HepG2 (cell line): Measurements from ENCODE around the gene NPFFR1. TPM values are rescaled to one million over a fixed set of nuclear protein-coding genes. Genes with fewer than 3 reads are reported as not detected.
A peak's percentile ranks its signal among the peaks of the same experiment; 100 is the strongest.

Source experiments
- ATAC-seq: fragments of 200-7000 bp; cut with Tn5 transposase; 3 replicates; pipeline ENCODE4 v1.9.1; 2020; ENCODE audit warnings: mild to moderate bottlenecking, moderate library complexity
- BruUV-seq: library from RNA; stranded (reverse); fragments of 400-500 nt; replicated peaks from 2 replicates; lab custom pipeline; 2021; lab: Mats Ljungman, UMichigan
- CTCF ChIA-PET: fragments of 300-600 bp; formaldehyde crosslinking; extraction: SDS; loops from one replicate; lab custom pipeline; 2021; ENCODE audit warnings: low total read pairs, inconsistent platforms, low intra/inter-chr PET ratio; lab: Yijun Ruan, JAX
- POLR2A ChIA-PET: fragments of 350-600 bp; sonication (Branson Sonifier 250); formaldehyde crosslinking; loops from one replicate; lab custom pipeline; 2020; ENCODE audit warnings: antibody characterized with exemption, inconsistent platforms; lab: Yijun Ruan, JAX
- DNase-seq: peaks from one replicate; pipeline ENCODE4 v3.0.0-alpha.2; 2015; ENCODE audit warnings: low spot score
- FAIRE-seq: peaks from 3 replicates; lab custom pipeline; 2011; peaks lifted over from hg19 to GRCh38; lab: Jason Lieb, UNC
- H2AFZ ChIP-seq: one replicate; pipeline ENCODE4 v1.6.1; 2011; ENCODE audit warnings: low read length, inconsistent platforms
- H3K27ac ChIP-seq: fragments of 300-600 bp; 3 replicates; pipeline ENCODE4 v1.8.0; 2011; ENCODE audit warnings: mixed run types, mild to moderate bottlenecking, mixed read lengths, low read length, inconsistent platforms; ENCODE audit not compliant: insufficient read depth; ENCODE audit errors: extremely low read length
- H3K27me3 ChIP-seq, 2 experiments: fragments of 200-600 bp in 1 of 2; 2 replicates in 1 of 2; 3 replicates in 1 of 2; pipeline versions ENCODE4 v1.6.0 to v1.8.0; 2011; ENCODE audit warnings: low read length in 2 of 2, mild to moderate bottlenecking in 2 of 2, moderate library complexity in 2 of 2, inconsistent platforms in 1 of 2; ENCODE audit not compliant: insufficient read depth in 2 of 2, control insufficient read depth in 1 of 2
- H3K36me3 ChIP-seq, 2 experiments: fragments of 200-600 bp in 1 of 2; replicated peaks in 1 of 2; 2 replicates in 1 of 2; 3 replicates in 1 of 2; pipeline versions ENCODE4 v1.5.1 to v1.8.0; 2011; ENCODE audit warnings: low read length in 2 of 2, inconsistent platforms in 1 of 2; ENCODE audit not compliant: insufficient read depth in 2 of 2, control insufficient read depth in 1 of 2
- H3K4me1 ChIP-seq: 2 replicates; pipeline ENCODE4 v1.5.1; 2012; ENCODE audit warnings: low read length, inconsistent platforms; ENCODE audit not compliant: insufficient read depth
- H3K4me2 ChIP-seq: 2 replicates; pipeline ENCODE4 v1.6.0; 2011; ENCODE audit warnings: low read depth, low read length, inconsistent platforms
- H3K4me3 ChIP-seq, 3 experiments: fragments of 200-600 bp in 1 of 3; sonication (generic), shearing (Covaris generic) in 1 of 3; replicated peaks in 1 of 3; 2 replicates each; pipeline ENCODE4 v1.5.1; 2011 to 2016; ENCODE audit warnings: low read length in 3 of 3, inconsistent platforms in 2 of 3, low read depth in 2 of 3, mild to moderate bottlenecking in 2 of 3, control low read depth in 1 of 3, mixed read lengths in 1 of 3; ENCODE audit not compliant: insufficient read depth in 1 of 3
- H3K79me2 ChIP-seq: one replicate; pipeline ENCODE4 v1.6.1; 2011; ENCODE audit warnings: low read length, inconsistent platforms; ENCODE audit not compliant: insufficient read depth
- H3K9ac ChIP-seq: 2 replicates; pipeline ENCODE4 v1.6.0; 2011; ENCODE audit warnings: mild to moderate bottlenecking, low read depth, low read length, inconsistent platforms; ENCODE audit not compliant: insufficient read depth
- H3K9me3 ChIP-seq: 2 replicates; pipeline ENCODE4 v1.5.1; 2012; ENCODE audit warnings: mild to moderate bottlenecking, low read length
- H4K20me1 ChIP-seq: 2 replicates; pipeline ENCODE4 v1.6.0; 2011; ENCODE audit warnings: inconsistent platforms, mild to moderate bottlenecking, low read length, moderate library complexity; ENCODE audit not compliant: insufficient read depth
- BCL3 ChIP-seq: sonication (generic); formaldehyde crosslinking; IDR thresholded peaks from 2 replicates; pipeline ENCODE4 v1.5.1; 2020; ENCODE audit warnings: mild to moderate bottlenecking, missing genetic modification reagents, moderate library complexity
- CERS6 ChIP-seq: sonication (generic); formaldehyde crosslinking; IDR thresholded peaks from 2 replicates; pipeline ENCODE4 v1.5.0; 2020; ENCODE audit warnings: missing genetic modification reagents
- HIC2 ChIP-seq: sonication (generic); formaldehyde crosslinking; IDR thresholded peaks from 2 replicates; pipeline ENCODE4 v1.9.0; 2022; ENCODE audit warnings: low read depth, missing genetic modification reagents
- HNF4A ChIP-seq: sonication (generic); formaldehyde crosslinking; IDR thresholded peaks from 2 replicates; pipeline ENCODE4 v1.4.0; 2020; ENCODE audit warnings: missing genetic modification reagents
- HOXA5 ChIP-seq: sonication (generic); formaldehyde crosslinking; IDR thresholded peaks from 2 replicates; pipeline ENCODE4 v1.4.0; 2020; ENCODE audit warnings: missing genetic modification reagents
- ISL2 ChIP-seq: sonication (generic); formaldehyde crosslinking; IDR thresholded peaks from 2 replicates; pipeline ENCODE4 v1.5.0; 2020; ENCODE audit warnings: missing genetic modification reagents
- MAF1 ChIP-seq: sonication (generic); formaldehyde crosslinking; IDR thresholded peaks from 2 replicates; pipeline ENCODE4 v1.5.0; 2020; ENCODE audit warnings: missing genetic modification reagents, borderline replicate concordance
- MBNL3 ChIP-seq: fragments of 250-450 bp; sonication (Bioruptor Pico); conservative IDR thresholded peaks from 2 replicates; pipeline ENCODE4 v1.8.0; 2022; ENCODE audit warnings: mild to moderate bottlenecking, inconsistent platforms
- SMARCC2 ChIP-seq: fragments of 450-650 bp; IDR thresholded peaks from 2 replicates; pipeline ENCODE4 v1.6.1; 2017; ENCODE audit warnings: antibody characterized with exemption, mild to moderate bottlenecking
- ZBTB33 ChIP-seq: sonication (generic); formaldehyde crosslinking; IDR thresholded peaks from 2 replicates; pipeline ENCODE4 v1.4.0; 2020; ENCODE audit warnings: missing genetic modification reagents
- ZNF550 ChIP-seq: sonication (generic); formaldehyde crosslinking; IDR thresholded peaks from 2 replicates; pipeline ENCODE4 v1.4.0; 2020; ENCODE audit warnings: mild to moderate bottlenecking, missing genetic modification reagents, borderline replicate concordance
- ZNF800 ChIP-seq: sonication (generic); formaldehyde crosslinking; IDR thresholded peaks from 2 replicates; pipeline ENCODE4 v1.4.0; 2020; ENCODE audit warnings: missing genetic modification reagents
- ZSCAN30 ChIP-seq: sonication (generic); formaldehyde crosslinking; IDR thresholded peaks from 2 replicates; pipeline ENCODE4 v1.5.0; 2020; ENCODE audit warnings: mild to moderate bottlenecking, missing genetic modification reagents
- WGBS: methylation state at CpG from one replicate; pipeline ENCODE4 v1.1.6; 2017; ENCODE audit warnings: low lambda C conversion rate; 5-methylcytosine and 5-hydroxymethylcytosine counted together
- in situ Hi-C: cut with HindIII; loops from 2 replicates; pipeline ENCODE4 v1.10.0; 2017; ENCODE audit warnings: low pct_unique_long_range_greater_than_20kb; ENCODE audit not compliant: extremely low pct_ligation_motif_present
- intact Hi-C: fragments of 100-400 bp; cut with micrococcal nuclease; formaldehyde crosslinking; loops from one replicate; pipeline ENCODE4 v1.10.0; 2022; ENCODE audit not compliant: unreplicated experiment
- polyA plus RNA-seq, 8 experiments: library from polyadenylated mRNA; depleted of rRNA in 3 of 8; stranded (reverse) in 7 of 8; unstranded in 1 of 8; fragments of >200 nt; fragmentation: Illumina TruSeq in 4 of 8; extraction: Trizol in 4 of 8; gene quantifications; 2 replicates each; pipeline versions ENCODE4 v1.2.1 to v1.2.3, GENCODE V29; 2011 to 2016; ENCODE audit warnings: low read depth in 4 of 8, missing spikeins in 1 of 8, mixed read lengths in 1 of 8; ENCODE audit not compliant: insufficient read depth in 1 of 8
- total RNA-seq, 5 experiments: library from RNA; depleted of rRNA; stranded (reverse); fragments of >200 nt; fragmentation: Illumina TruSeq; extraction: Trizol; gene quantifications; 2 replicates each; pipeline ENCODE4 v1.2.3, GENCODE V29; 2016; ENCODE audit warnings: low read depth in 1 of 5

NPFFR1 gene
- total and polyA plus RNA-seq, 2 of the 13 experiments (the other 11 are each of a cell fraction or from before 2014, with no cell fraction given) = under 0.01 TPM; not detected in 1

- TF ChIP-seq ZBTB33 (CRISPR knock-in tag) = peak; percentile 79
Measured at GRCh38 chr10:70267161-70267933, 16.5 kb downstream of the NPFFR1 start (continued).

GRCh38 chr10:70266701-70267100 is 17.1 kb downstream of the NPFFR1 start:
- no peak overlapping the region for H3K4me2 ChIP-seq
- intact Hi-C loops (no loop called here), in situ Hi-C loops (no loop called here)

More at GRCh38 chr10:70266701-70267100, 17.1 kb downstream of the NPFFR1 start:
- POLR2A ChIA-PET = no interaction called here
- no peak for DNase-seq
- TF ChIP-seq ZNF800 (CRISPR knock-in tag) (no peak), HIC2 (CRISPR knock-in tag) (no peak), SMARCC2 (no peak), CERS6 (CRISPR knock-in tag) (no peak), MBNL3 (CRISPR knock-in tag) (no peak), BCL3 (CRISPR knock-in tag) (no peak), ZSCAN30 (no peak), HNF4A (CRISPR knock-in tag) (no peak), ISL2 (CRISPR knock-in tag) (no peak), ZNF550 (no peak), HOXA5 (no peak), MAF1 (no peak)
- H3K36me3 ChIP-seq = no peaks in the 10 kb centered on the region
- H3K9ac ChIP-seq = no peak overlapping the region
- H2AFZ ChIP-seq = no peak overlapping the region
- no peak overlapping the region for H3K27ac ChIP-seq
- H3K4me3 ChIP-seq = no peak overlapping the region
- no peaks in the 10 kb centered on the region for H4K20me1 ChIP-seq
- CTCF ChIA-PET = interaction anchor here (2.6 kb wide), 1 partner anchor 121 kb away, joined by 7 read pairs; no protein-coding TSS in a partner anchor
- 4% methylated on average over 1 of the region's 1 CpG for WGBS
- no peak for FAIRE-seq
- H3K27me3 ChIP-seq = peaks cover 2 to 3% of the 10 kb centered on the region in 2 experiments; a peak in 2 of 5 replicates
- no peaks in the 10 kb centered on the region for H3K9me3 ChIP-seq
- no peak for ATAC-seq
- no peaks in the 10 kb centered on the region for H3K79me2 ChIP-seq
- BruUV-seq = no TSS peak
- no peaks in the 10 kb centered on the region for H3K4me1 ChIP-seq
